Measurements from ENCODE around the gene TJP2. TPM values are rescaled to one million over a fixed set of nuclear protein-coding genes. Genes with fewer than 3 reads are reported as not detected.
A peak's percentile ranks its signal among the peaks of the same experiment; 100 is the strongest.

Gene TJP2
- total and polyA plus RNA-seq, 4 donors: 89.5 to 106 (median 94.5) TPM

DNA sequence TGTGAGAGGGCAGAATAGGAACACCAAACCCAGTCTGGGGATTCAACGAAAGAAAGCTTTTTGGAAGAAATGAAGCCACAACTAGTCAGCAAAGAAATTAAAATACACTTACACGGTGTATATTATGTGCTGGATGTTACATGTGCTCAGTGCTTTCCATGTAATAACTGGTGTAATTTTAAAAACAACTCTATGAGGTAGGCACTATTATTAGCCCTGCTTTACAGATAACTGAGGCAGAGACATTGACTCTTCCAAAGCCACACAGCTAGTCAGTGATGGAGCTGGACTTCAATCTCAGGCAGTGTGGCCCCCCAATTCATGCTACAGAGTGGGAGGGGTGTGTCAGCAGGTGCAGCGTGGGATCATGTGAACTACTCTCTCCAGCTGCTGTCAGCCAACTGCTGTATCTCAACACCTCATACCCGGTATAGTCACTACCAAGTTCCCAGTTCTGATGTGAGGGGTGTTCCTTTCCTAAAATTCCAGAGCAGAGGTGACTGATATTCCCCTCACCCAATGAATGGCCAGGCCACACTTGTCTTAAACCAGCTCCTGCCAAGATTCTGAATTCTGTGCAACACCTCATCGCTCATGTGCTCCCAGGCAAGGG is 33.8 kb upstream of the TJP2 start:
- Histone ChIP-seq H3K36me3 (ENCODE audit: control insufficient read depth, insufficient read depth, low read length) (no peaks in the 10 kb centered on the region), H3K27me3 (ENCODE audit: control insufficient read depth, insufficient read depth, low read length) (no peaks in the 10 kb centered on the region)

GRCh38 chr9:69141851-69142250 is 32.2 kb upstream of the TJP2 start:
- Histone ChIP-seq H3K27me3 (ENCODE audit: control insufficient read depth, insufficient read depth, low read length) (no peaks in the 10 kb centered on the region), H3K36me3 (ENCODE audit: control insufficient read depth, insufficient read depth, low read length) (no peaks in the 10 kb centered on the region), H3K4me1 (ENCODE audit: control insufficient read depth, insufficient read depth, low read length) (no peaks in the 10 kb centered on the region), H3K9me3 (ENCODE audit: control insufficient read depth, insufficient read depth, low read length) (no peaks in the 10 kb centered on the region), H3K4me3 (ENCODE audit: low read depth, low read length) (no peak overlapping the region), H3K27ac (ENCODE audit: low read depth, low read length) (no peak overlapping the region)
- 93% methylated on average over 5 of the region's 5 CpGs for WGBS (ENCODE audit: insufficient coverage)
- no peak for DNase-seq (ENCODE audit: low read depth in 4 of 6, low spot score in 6 of 6)

More for the DNA sequence above, 33.8 kb upstream of the TJP2 start:
- no peaks in the 10 kb centered on the region for H3K4me1 ChIP-seq (ENCODE audit: control insufficient read depth, insufficient read depth, low read length)
- H3K27ac ChIP-seq (ENCODE audit: low read depth, low read length): no peak overlapping the region
- DNase-seq (ENCODE audit: low read depth in 4 of 6, low spot score in 6 of 6): no peak
- H3K4me3 ChIP-seq (ENCODE audit: low read depth, low read length): no peak overlapping the region
- no peaks in the 10 kb centered on the region for H3K9me3 ChIP-seq (ENCODE audit: control insufficient read depth, insufficient read depth, low read length)
- 100% methylated on average over 3 of the region's 5 CpGs for WGBS (ENCODE audit: insufficient coverage)

GRCh38 chr9:69143291-69143690 is 30.8 kb upstream of the TJP2 start:
- Histone ChIP-seq H3K27ac (ENCODE audit: low read depth, low read length) (no peak overlapping the region), H3K27me3 (ENCODE audit: control insufficient read depth, insufficient read depth, low read length) (no peaks in the 10 kb centered on the region), H3K36me3 (ENCODE audit: control insufficient read depth, insufficient read depth, low read length) (no peaks in the 10 kb centered on the region), H3K4me3 (ENCODE audit: low read depth, low read length) (no peak overlapping the region), H3K4me1 (ENCODE audit: control insufficient read depth, insufficient read depth, low read length) (no peaks in the 10 kb centered on the region), H3K9me3 (ENCODE audit: control insufficient read depth, insufficient read depth, low read length) (no peaks in the 10 kb centered on the region)
- no CpG with 5 or more reads among the region's 1 CpG for WGBS (ENCODE audit: insufficient coverage)
- DNase-seq (ENCODE audit: low read depth in 4 of 6, low spot score in 6 of 6): no peak

DNA sequence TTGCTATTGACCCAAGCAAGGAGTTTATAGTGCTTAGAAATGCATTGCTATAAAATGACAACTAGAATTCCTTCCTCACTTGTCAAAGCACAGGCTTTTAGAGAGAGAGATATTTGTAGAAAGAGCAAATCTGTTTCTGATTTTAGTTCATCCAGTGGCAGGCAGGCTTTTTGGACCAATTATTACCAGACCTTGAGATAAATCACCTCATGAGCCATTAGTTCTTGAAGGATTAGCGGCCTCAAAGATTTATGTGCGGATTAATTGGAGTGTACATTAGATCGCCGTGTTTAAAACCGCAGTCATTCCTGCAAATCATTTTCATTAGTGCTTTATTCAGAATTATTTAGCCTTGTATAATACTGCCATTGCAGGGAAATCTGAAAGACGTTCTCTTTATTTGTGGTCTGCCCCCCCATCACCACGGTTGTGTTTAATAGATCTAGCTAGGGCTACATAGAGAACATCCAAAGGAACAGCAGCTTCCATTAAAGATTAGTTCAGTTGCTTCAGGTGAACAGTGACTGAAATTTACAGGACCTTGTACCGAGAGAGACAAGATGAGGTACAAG is 28.8 kb upstream of the TJP2 start:
- peaks cover 3% of the 10 kb centered on the region for H3K4me1 ChIP-seq (ENCODE audit: control insufficient read depth, insufficient read depth, low read length)
- no CpG with 5 or more reads among the region's 8 CpGs for WGBS (ENCODE audit: insufficient coverage)
- H3K27me3 ChIP-seq (ENCODE audit: control insufficient read depth, insufficient read depth, low read length): no peaks in the 10 kb centered on the region
- H3K36me3 ChIP-seq (ENCODE audit: control insufficient read depth, insufficient read depth, low read length): no peaks in the 10 kb centered on the region
- H3K27ac ChIP-seq (ENCODE audit: low read depth, low read length): peak overlapping the region; percentile 47
- DNase-seq (ENCODE audit: low read depth in 4 of 6, low spot score in 6 of 6): peak in 1 of 6 donors; percentile 71
- no peaks in the 10 kb centered on the region for H3K9me3 ChIP-seq (ENCODE audit: control insufficient read depth, insufficient read depth, low read length)
- H3K4me3 ChIP-seq (ENCODE audit: low read depth, low read length): no peak overlapping the region

GRCh38 chr9:69147041-69147834 is 26.8 kb upstream of the TJP2 start:
- Histone ChIP-seq H3K27me3 (ENCODE audit: control insufficient read depth, insufficient read depth, low read length) (no peaks in the 10 kb centered on the region), H3K9me3 (ENCODE audit: control insufficient read depth, insufficient read depth, low read length) (no peaks in the 10 kb centered on the region), H3K27ac (ENCODE audit: low read depth, low read length) (no peak overlapping the region), H3K4me3 (ENCODE audit: low read depth, low read length) (no peak overlapping the region), H3K36me3 (ENCODE audit: control insufficient read depth, insufficient read depth, low read length) (no peaks in the 10 kb centered on the region), H3K4me1 (ENCODE audit: control insufficient read depth, insufficient read depth, low read length) (peaks cover 3% of the 10 kb centered on the region)
- 89% methylated on average over 4 of the region's 11 CpGs for WGBS (ENCODE audit: insufficient coverage)
- DNase-seq (ENCODE audit: low read depth in 4 of 6, low spot score in 6 of 6): no peak

- Histone ChIP-seq H3K27me3 (ENCODE audit: control insufficient read depth, insufficient read depth, low read length) (no peaks in the 10 kb centered on the region), H3K36me3 (ENCODE audit: control insufficient read depth, insufficient read depth, low read length) (no peaks in the 10 kb centered on the region), H3K4me1 (ENCODE audit: control insufficient read depth, insufficient read depth, low read length) (peaks cover 3% of the 10 kb centered on the region), H3K4me3 (ENCODE audit: low read depth, low read length) (no peak overlapping the region), H3K27ac (ENCODE audit: low read depth, low read length) (peak overlapping the region; percentile 3), H3K9me3 (ENCODE audit: control insufficient read depth, insufficient read depth, low read length) (no peaks in the 10 kb centered on the region)
- peak in 2 of 6 donors; percentile 7 to 60 for DNase-seq (ENCODE audit: low read depth in 4 of 6, low spot score in 6 of 6)
- WGBS (ENCODE audit: insufficient coverage): no CpG with 5 or more reads among the region's 7 CpGs
Observed at GRCh38 chr9:69149321-69149807, 24.7 kb upstream of the TJP2 start.

GRCh38 chr9:69151506-69151905 is 22.6 kb upstream of the TJP2 start:
- Histone ChIP-seq H3K4me3 (ENCODE audit: low read depth, low read length) (no peak overlapping the region), H3K27ac (ENCODE audit: low read depth, low read length) (no peak overlapping the region), H3K4me1 (ENCODE audit: control insufficient read depth, insufficient read depth, low read length) (peaks cover 3% of the 10 kb centered on the region), H3K27me3 (ENCODE audit: control insufficient read depth, insufficient read depth, low read length) (no peaks in the 10 kb centered on the region), H3K9me3 (ENCODE audit: control insufficient read depth, insufficient read depth, low read length) (no peaks in the 10 kb centered on the region), H3K36me3 (ENCODE audit: control insufficient read depth, insufficient read depth, low read length) (no peaks in the 10 kb centered on the region)
- 100% methylated on average over 2 of the region's 7 CpGs for WGBS (ENCODE audit: insufficient coverage)
- DNase-seq (ENCODE audit: low read depth in 4 of 6, low spot score in 6 of 6): no peak

GRCh38 chr9:69153707-69154521 is 20.2 kb upstream of the TJP2 start:
- Histone ChIP-seq H3K27ac (ENCODE audit: low read depth, low read length) (no peak overlapping the region), H3K9me3 (ENCODE audit: control insufficient read depth, insufficient read depth, low read length) (no peaks in the 10 kb centered on the region), H3K36me3 (ENCODE audit: control insufficient read depth, insufficient read depth, low read length) (no peaks in the 10 kb centered on the region), H3K4me3 (ENCODE audit: low read depth, low read length) (no peak overlapping the region), H3K27me3 (ENCODE audit: control insufficient read depth, insufficient read depth, low read length) (no peaks in the 10 kb centered on the region), H3K4me1 (ENCODE audit: control insufficient read depth, insufficient read depth, low read length) (peaks cover 3% of the 10 kb centered on the region)
- WGBS (ENCODE audit: insufficient coverage): 86% methylated on average over 6 of the region's 9 CpGs
- peak in 2 of 6 donors; percentile 17 to 18 for DNase-seq (ENCODE audit: low read depth in 4 of 6, low spot score in 6 of 6)

DNA sequence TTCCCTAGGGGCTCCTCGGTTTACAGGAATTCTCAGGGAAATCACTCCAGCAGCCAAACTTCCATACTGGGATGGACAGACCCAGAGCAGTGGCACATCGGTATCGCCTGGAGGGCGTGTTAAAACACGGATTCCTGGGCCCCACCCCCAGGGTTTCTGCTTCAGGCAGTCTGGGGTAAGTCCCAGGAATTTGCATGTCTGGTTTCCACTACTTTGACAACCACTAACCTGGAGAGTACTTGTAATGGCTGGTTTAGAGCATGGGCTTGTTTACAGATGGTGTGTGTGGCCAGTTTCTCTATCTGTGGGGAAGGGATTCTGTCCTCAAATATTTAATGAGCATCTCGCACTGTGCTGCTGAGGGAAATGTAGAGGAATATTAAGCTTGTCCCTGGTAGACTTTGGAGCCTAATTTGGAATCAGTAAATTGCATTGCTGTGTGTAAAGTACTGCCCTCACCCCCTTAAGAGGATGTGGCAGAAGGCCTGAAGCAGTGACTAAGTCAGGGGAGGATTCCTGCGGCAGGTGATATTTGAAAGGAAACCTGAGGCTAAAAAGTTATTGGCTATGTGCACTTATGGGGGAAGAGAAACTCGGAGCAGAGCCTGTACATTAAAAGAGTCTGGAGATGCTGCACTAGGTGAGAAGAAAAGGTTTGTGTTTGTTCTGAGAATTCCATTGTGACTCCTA is 18.6 kb upstream of the TJP2 start:
- no peaks in the 10 kb centered on the region for H3K36me3 ChIP-seq (ENCODE audit: control insufficient read depth, insufficient read depth, low read length)
- no peak overlapping the region for H3K4me3 ChIP-seq (ENCODE audit: low read depth, low read length)
- no peaks in the 10 kb centered on the region for H3K4me1 ChIP-seq (ENCODE audit: control insufficient read depth, insufficient read depth, low read length)
- no peaks in the 10 kb centered on the region for H3K27me3 ChIP-seq (ENCODE audit: control insufficient read depth, insufficient read depth, low read length)
- DNase-seq (ENCODE audit: low read depth in 4 of 6, low spot score in 6 of 6): no peak
- WGBS (ENCODE audit: insufficient coverage): 79% methylated on average over 5 of the region's 8 CpGs
- no peak overlapping the region for H3K27ac ChIP-seq (ENCODE audit: low read depth, low read length)
- no peaks in the 10 kb centered on the region for H3K9me3 ChIP-seq (ENCODE audit: control insufficient read depth, insufficient read depth, low read length)

Data from spinal cord (tissue), 10 donors.